ENCODE measurements around the gene TOMM7.
A peak's percentile ranks its signal among the peaks of the same experiment; 100 is the strongest.
"Not testable (repeated sequence)": the region's sequence is repeated elsewhere in the genome, so short reads cannot be mapped to it uniquely, and the experiment has no call there.

The TOMM7 gene

DNA sequence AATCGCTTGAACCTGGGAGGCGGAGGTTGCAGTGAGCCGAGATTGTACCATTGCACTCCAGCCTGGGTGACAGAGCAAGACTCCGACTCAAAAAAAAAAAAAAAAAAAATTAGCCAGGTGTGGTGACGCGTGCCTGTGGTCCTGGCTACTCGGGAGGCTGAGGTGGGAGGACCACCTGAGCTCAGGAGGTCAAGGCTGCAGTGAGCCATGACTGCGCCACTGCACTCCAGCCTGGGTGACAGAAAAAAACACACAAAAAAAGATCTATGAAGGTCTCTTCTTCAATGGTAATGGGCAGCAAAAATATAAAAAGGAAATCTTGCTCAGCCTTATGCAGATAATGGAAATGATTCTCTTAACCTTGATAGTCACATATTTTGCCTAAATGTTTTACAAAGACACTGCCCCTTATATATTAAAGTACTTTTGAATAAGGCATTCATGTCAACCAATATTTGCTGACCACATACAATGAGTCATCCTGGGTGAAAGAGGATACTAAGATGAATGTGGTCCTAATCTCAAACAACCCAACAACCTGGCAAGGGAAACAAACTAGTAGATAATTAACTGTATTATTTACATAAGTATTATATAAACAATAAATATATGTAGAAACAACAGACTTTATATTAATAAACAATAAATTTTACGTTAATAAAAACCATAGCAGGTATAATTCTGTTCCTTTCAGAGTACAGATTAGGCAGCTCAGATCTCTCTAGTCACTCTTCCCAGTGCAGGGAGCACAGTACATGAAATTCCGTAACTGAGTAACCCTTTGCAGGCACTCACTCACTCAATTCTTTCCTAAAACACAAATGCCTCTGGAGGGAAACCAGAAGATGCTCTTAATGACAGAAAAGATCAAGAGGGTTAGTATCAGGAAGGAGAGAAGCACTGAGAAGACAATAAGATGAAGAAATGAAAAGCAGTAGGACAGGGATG, 8.1 kb downstream of the TOMM7 start:
- no peak for DNase-seq

DNA sequence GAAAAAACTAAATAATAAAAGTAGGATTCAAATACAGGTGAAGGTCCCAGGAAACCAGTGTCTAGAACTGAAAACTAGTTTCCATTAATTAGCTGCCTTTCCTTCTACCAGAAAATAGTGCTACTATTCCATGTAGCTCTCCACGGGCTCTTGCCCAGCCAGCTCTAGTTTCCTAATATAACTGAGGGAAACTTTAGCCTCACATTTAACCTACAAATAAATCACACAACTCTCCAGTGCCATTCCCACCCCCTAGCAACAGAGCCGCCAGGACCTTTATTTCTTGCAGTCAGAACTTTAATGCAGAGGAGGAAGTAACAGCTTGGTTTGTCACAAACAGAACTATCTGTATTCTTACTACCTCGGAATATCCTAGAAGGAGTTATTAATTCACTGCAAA, 10.3 kb downstream of the TOMM7 start:
- no peak for DNase-seq

DNA sequence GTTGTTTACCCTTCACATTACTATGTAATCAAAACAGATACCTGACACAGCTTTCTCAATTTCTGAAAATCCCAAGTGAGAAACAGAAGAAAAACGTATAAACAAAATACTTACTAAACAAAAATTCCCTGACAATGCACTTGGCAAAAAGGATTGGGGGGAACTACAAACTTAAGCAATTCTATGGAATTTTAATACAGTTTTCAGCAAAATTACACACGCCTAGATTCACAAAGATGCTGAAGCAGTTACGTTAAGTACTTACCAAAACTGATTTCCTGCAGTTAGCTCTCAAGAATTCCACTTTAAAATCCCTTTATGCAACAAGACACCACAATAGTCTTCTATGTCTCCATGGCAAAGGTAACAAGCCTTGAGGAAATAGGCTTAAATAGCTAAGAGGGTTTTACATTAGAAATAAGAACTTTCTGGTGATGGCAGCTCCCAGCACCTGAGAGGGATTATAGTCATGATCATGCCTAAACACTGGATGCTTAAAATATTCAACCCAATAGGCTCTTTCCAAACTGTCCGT, 10.8 kb downstream of the TOMM7 start:
- no peak for DNase-seq

DNA sequence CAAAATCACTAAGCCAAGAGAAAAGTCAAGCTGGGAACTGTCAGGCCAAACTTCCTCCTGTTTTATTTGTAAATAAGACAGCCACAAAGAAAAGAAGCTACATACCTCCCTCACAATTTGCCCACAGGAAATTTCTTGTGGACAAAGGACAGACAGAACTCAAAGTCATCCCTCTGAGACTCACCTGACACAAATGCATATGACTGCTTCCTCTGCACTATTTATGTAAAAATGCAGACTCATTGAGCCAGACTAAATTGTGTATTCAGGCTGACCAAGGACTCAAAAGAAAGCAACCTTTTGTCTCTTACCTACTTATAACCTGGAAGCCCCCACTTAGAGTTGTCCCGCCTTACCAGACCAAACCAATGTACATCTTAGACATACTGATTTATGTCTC, 11.8 kb downstream of the TOMM7 start:
- DNase-seq: no peak

DNA sequence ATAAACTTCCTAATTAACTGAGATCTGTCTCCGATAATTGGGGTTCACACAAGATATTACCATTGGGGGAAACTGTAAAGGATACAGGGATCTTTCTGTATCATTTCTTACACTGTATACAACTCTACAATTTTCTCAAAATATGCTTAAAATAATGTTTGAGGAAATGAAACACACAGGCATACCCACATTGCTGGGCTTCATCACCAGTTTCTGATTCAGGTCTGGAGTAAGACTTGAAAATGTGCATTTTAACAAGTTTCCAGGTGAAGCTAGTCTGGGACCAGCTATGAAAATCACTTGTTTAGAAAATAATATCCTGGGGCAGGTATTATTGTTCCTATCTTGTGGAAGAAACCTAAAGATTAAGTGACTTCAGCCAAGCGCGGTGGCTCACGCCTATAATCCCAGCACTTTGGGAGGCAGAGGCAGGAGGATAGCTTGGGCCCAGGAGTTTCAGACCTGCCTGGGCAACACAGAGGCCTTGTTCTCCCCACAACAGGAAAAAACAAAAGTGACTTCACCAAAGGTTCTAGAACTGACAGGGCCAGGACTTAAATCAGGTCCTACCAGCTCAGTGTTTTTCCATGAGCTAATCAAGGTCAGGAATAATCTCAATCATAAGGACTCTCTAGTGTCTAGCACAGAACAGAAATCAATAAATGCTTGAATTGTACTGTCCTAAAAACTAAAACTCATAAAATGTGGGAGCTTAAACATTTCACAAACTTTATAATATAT, 12.6 kb downstream of the TOMM7 start:
- no peak for DNase-seq

DNA sequence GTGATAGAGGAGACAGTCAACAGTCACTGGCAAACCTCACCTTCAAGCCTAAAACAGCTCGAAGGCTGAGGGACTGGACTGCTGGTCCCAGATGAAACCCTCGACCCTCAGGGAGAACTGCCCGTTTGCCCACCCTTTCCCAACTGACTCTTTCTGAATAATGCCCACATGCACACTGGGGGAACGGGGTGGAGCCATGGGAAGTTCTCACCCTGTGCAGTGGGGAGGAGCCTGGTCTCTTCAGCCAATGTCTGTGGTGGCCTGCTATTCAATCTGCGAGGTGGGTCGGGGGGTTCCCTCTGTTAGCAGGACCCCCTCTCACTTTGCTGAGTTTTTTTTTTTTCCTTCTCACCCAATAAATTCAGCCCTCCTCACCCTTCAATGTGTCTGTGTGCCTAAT, 14.5 kb downstream of the TOMM7 start:
- no peak for DNase-seq

DNA sequence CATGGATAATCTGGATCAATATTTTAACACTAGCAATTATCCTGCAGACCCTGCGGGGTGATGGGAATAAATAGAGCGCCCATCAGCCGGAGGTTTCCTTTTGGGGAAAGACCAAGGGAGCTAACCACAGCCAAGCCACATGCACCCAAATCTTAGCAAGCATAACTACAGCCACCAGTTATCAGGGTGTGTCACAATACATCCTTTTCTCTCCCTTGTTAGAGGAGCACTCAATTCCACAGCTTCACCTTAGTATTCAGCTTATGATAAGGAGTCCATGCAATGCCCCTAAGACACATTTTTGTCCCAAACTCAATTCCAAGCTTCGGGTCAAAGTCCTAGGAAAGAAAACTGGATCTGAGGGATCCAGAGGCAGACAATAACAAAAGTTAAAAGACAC, 15.9 kb downstream of the TOMM7 start:
- DNase-seq: no peak

DNA sequence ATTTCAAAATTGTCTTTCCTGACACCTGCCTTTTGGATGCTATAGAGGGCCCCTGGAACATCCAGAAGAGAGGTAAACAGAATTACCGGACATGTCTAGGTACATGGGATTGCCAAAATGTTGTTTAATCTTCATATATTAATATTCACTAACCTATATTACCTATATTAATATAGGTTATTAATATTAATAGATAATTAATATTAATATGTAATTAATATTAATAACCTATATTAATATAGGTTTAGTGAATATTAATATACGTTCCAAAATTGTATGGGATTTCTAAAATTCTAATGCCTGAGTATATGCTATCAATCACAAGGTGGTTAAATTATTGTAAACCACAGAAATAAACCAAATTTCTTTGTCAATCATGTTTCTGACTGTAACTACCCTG, 17.4 kb downstream of the TOMM7 start:
- DNase-seq: no peak

DNA sequence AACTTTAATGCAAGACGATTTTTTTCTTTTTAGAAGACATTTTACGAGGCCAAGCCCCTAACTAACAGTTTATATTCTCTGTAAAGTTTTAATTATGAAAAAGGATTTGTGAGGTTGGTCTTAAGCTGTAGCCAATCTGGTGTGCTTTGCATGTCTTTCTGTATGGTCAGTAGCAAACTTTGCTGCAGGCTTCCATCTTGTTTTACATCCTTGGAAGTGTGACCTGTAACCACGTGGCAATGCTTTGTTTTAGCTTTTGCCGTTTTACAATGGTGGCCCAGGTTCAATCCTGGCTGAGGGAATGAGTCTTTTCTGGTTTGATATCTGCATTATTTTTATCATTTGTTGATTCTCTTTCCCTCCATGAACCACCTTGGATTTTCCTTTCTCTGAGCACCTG, 19.8 kb downstream of the TOMM7 start:
- not testable (repeated sequence) for DNase-seq

DNA sequence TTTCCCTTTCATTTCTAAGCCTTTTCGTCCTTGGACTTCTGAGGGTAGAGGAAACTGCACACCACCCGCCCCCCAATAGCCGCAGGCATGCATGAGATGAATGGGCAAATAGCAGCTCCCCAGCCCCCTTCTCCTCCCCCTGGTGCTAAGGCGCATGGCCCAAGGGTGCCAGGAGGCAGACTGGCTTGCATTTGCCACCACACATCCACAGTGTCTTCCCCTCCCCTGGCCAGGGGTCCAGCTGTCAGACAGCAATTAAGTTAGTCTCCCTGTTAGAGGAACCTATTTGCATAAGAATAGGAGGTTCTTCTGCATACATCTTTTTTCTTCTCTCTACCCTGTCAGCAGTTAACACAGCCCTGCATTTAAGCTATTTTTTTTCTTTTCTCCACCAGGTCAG, 20.2 kb downstream of the TOMM7 start:
- no peak for DNase-seq

DNA sequence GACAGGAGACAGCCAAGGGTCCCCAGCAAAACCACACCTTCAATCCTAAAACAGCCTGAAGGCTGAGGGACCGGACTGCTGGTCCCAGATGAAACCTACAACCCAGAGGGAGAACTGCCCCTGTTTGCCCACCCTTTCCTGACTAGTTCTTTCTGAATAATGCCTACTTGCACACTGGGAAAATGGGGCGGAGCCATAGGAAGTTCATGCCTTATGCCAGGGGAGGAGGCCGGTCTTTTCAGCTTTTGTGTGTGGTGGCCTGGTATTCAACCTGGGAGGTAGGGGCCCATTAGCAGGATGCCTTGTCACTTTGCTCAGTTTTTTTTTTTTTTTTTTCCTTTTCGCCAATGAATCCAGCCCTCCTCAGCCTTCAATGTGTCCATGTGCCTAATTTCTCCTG, 20.7 kb downstream of the TOMM7 start:
- no peak for DNase-seq

DNA sequence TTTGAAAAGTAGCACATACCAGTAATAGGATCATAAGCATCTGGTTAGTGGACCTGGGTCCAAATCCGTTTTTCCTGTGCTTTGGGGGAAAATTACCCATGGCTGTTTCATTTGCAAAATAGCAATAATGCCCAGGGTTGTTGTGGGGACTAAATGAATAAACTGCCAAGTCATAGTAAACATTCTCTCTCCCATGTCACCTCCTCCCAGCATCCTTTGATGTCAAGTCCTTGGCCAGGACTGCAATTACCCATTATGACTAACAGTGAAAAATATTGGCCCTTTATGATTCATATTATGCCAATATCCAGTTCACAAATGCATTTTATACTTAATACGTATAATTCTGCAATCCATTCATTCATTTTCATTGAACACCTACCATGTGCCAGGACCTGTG, 23.0 kb downstream of the TOMM7 start:
- no peak for DNase-seq

DNA sequence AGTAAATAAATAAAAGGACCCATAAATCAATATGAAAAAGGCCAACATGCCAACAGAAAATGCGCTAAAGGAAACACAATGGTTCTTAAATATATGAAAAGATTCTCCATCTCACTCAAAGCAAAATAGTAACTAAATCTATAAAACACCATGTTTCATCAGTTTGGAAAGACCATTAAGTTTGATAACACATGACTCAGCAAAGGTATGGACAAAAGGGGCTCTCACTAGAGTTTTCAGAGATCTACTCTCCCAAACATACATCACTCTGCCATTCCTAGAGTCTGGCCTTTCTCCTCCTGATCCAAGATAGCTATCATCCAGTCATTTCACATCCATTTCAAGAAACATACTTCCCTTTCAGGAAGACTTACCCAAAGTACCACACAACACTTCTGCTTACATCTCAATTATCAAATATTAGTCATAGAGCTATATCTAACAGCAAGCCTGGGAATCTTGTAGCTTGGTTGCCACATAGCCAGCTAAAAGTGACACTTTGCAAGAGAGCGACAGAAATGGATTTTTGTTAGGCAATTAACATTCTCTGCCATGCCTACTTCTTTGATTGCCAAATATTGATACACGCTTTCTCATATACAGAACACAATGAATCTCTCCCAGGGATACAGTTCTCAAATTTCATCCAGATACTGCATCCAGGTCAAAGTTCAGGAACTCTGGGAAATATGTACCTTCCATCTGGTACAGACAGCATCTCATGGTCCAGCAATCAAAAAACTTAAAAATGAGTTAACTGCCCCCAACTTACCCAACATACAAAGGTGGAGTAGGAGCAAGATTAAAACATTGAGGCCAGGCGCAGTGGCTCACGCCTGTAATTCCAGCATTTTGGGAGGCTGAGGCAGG, 28.8 kb downstream of the TOMM7 start:
- DNase-seq: no peak

DNA sequence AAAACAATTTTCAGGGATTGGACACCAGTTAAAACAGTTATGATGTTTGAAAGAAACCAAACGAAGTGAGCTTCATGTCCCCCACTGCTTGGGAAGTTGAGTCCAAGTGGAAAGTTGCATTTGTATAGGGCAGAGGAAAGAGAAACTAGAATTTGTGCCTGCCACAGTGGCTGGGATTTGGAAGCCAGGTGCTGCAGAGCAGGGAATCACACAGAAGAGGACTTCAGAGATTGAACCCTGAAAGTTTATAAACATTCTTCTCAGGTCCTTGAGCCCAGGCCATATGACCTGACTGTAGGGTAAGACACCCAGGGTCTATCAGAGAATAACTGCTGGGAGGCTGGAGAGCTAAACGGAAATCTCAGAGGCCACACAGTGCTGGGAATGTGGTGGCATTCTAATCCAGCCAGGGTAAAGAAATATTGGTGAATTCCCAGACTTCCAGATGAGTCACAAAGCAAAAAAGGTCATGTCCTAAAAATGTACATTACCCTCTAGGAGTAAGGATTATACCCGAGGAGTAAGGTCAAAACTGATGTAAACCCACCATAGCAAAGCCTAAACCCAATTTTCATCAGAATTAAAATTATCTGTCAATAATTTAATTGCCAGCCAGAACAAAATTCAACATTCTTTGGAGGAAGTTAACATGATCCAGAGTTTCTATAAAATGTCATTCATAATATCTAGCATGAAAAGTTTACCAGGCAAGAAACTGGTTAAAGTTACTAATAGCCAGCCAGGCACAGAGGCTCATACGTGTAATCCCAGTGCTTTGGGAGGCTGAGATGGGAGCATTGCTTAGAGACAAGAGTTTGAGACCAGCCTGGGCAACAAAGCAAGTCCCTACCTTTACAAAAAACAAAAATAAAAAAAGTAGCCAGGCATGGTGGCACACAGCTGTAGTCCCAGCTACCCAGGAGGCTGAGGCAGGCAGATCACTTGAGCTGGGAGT, 31.2 kb downstream of the TOMM7 start:
- DNase-seq: no peak

DNA sequence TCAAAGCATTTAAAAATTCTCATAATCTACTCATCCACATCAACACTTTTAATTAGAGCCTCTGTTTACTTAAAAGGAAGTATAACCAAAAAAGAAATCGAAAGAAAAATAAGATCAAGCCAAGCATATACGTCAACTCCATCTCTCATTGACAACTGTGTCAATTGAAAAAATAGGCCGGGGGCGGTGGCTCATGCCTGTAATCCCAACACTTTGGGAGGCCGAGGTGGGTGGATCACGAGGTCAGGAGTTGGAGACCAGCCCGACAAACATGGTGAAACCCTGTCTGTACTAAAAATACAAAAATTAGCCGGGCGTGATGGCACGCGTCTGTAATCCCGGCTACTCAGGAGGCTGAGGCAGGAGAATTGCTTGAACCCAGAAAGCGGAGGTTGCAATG, 32.0 kb downstream of the TOMM7 start:
- DNase-seq: not testable (repeated sequence)

DNA sequence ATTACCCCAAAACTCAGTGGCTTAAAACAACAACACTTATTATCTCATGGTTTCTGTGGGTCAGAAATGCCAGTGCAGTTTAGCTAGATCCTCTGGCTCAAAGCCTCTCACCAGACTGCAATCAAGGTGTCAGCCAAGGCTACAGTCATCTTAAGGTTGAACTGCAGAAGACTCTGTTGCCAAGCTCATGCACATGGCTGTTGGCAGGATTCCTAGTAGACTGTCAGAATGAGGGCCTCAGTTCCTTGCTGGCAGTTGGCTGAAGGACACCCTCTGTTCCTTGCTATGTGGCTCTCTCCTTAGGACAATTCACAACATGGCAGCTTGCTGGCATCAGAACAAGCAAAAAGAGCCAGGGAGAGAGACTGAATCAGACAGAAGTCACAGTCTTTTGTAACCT, 34.7 kb downstream of the TOMM7 start:
- DNase-seq: no peak

DNA sequence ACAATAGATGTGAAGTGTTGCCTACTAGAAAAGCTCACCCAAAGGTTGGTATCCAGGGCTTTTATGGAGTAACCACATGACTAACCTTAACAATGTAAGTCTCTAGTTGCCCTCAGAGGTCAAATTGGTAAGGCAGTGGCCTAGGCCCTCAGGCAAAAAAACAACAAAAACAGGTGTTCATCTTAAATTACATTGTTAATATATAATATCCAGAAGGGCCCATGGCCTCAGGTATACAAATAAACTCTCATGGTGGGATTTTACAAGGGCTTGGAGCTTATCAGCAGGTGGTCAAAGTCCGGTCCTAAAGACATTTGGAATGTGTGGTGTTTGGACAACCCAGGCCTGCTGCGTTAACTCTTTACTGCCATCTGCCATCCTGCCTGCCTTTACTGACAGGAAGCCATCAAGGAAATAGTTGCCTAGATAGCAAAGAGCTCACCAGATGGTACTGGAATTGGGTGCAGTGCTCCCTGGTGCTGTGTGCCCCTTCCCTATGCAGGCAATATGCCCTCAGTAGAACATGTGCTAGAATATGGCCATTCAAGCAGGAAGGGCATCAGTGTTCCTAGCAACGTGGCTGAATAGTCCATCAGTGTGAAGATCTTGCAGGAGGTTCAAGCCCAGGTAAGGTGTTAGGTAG, 36.2 kb downstream of the TOMM7 start:
- no peak for DNase-seq

DNA sequence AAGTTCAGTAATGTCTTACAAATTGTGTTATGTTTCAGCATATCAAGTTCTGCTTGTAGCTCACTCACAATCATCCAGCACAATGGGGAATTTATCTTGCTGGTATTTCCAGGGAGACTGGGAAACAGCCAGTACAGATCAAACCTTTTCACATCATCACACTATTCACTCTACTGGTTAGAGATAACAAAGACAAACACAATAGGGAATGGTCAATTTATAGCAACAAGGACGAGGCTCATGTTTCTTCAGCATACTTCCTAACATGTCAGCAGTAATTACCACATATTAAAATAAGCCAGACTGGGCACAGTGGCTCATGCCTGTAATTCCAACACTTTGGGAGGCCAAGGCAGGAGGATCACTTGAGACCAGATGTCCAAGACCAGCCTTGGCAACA, 38.3 kb downstream of the TOMM7 start:
- DNase-seq: no peak

DNA sequence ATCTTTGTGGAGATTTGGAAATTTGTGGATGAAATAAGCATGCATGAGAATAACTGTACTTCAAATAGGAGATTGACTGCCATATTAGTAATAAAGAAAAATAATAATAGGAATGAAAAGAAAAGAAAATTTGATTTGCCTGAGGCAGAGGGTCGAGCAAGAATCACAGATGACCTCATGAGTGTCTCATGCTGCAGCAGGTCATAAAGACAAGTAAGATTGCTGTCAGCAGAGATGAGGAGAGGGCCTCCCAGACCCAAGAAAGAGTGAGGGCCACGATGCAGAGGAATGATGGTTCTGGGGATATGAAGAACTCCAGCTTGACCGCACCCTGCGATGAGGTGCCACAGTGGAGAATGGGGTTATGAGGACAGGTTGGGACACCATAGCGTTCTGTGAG, 39.2 kb downstream of the TOMM7 start:
- no peak for DNase-seq

DNA sequence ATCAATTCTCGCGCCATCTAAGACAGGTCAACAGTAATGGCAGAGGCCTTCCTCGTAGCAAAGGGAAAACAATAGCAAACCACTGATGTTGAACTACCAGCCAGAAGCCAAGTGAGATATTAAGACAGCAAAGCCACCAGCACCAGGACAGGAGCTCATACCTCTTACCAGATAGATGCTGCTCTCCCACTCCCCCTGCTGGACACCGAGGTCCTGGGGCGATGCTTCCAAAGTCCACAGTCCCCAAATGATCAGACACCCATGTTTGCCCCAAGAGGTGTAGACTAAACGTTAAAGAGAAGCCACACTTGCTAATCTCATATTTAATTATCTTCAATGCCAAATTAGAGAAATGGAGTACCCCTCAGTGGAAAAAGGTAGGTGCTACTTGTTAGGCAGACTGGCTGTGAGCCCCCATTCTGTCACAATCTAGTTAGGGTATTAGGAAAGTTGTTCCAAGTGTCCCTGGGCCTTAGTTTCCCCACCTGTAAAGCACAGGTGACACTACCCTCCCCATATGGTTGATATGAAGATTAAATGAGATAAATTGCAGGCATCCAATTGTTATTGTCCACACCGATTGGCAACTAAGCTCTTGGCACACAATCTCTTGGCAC, 39.9 kb downstream of the TOMM7 start:
- peak; percentile 65 for DNase-seq

DNA sequence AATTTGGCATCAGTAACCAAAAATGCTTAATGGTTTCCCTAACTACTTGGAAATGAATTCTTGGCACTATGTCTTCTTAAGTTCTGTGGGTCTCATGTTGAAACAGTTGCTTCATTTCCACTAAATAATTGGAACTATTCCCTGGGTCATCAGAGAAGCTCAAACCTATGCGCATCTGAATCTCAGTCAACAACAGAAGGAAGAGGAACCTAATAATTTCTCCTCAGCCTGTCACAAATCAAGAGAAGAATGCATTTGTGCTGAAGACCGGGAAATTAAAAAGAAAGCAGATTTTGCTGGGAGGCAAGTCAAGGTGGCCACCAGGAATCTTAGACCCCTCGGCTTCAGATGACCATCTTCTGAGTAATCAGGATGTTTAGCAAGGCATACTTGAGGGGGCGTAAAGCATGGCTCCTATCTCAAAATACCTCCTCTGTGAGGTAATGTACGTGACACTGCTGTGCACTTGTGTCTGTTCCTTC, 41.4 kb downstream of the TOMM7 start:
- no peak for DNase-seq
